HCT116 (cell line): ENCODE measurements around the gene TMEM187. TPM values are rescaled to one million over a fixed set of nuclear protein-coding genes. Genes with fewer than 3 reads are reported as not detected.

Experiments
- ATAC-seq: fragments of 200-7000 bp; cut with Tn5 transposase; 2 replicates; pipeline ENCODE4 v1.9.1; 2020; ENCODE audit warnings: mild to moderate bottlenecking, moderate library complexity
- BruUV-seq: library from RNA; stranded (reverse); fragments of 400-500 nt; replicated peaks from 2 replicates; lab custom pipeline; 2021; lab: Mats Ljungman, UMichigan
- CTCF ChIA-PET: fragments of 300-600 bp; sonication (Branson Sonifier 250); formaldehyde crosslinking; loops from one replicate; lab custom pipeline; 2021; ENCODE audit warnings: antibody characterized with exemption; lab: Charles Lee
- POLR2A ChIA-PET: fragments of 300-600, 350-600 bp; sonication (Branson Sonifier 250); formaldehyde crosslinking; loops from one replicate; lab custom pipeline; 2021; ENCODE audit warnings: antibody characterized with exemption; lab: Charles Lee
- RAD21 ChIA-PET, 2 experiments: fragments of 300-600 bp; sonication (Branson Sonifier 250); formaldehyde crosslinking; loops; one replicate each; lab custom pipeline; 2023; ENCODE audit warnings: low total read pairs in 2 of 2; ENCODE audit not compliant: uncharacterized antibody in 2 of 2, unreplicated experiment in 2 of 2, low non-redundant PET in 1 of 2; lab: Charles Lee
- DNase-seq: peaks from one replicate; pipeline ENCODE4 v3.0.0-alpha.2; 2010; ENCODE audit warnings: low read depth, low spot score
- H2AFZ ChIP-seq: fragments of 200-600 bp; shearing (Covaris generic), sonication (generic); 2 replicates; pipeline ENCODE4 v1.6.1; 2017; ENCODE audit warnings: low read depth, mixed run types, mixed read lengths, antibody characterized with exemption, low read length; ENCODE audit not compliant: poor library complexity, severe bottlenecking
- H3K27ac ChIP-seq: 2 replicates; pipeline ENCODE4 v1.5.1; 2012; ENCODE audit warnings: low read depth, low read length
- H3K27me3 ChIP-seq: fragments of 200-600 bp; sonication (generic); 2 replicates; pipeline ENCODE4 v1.6.1; 2016; ENCODE audit warnings: mixed run types, low read length, mixed read lengths; ENCODE audit not compliant: insufficient read depth
- H3K36me3 ChIP-seq, 2 experiments: fragments of 200-500 bp in 1 of 2; fragments of 200-600 bp in 1 of 2; sonication (Bioruptor generic) in 1 of 2; sonication (generic) in 1 of 2; 2 replicates each; pipeline versions ENCODE4 v1.5.1 to v1.6.1; 2014 to 2016; ENCODE audit warnings: low read length in 2 of 2, inconsistent platforms in 1 of 2, mixed read lengths in 1 of 2, mixed run types in 1 of 2; ENCODE audit not compliant: insufficient read depth in 2 of 2, control insufficient read depth in 1 of 2
- H3K4me1 ChIP-seq, 2 experiments: fragments of 200-600 bp in 1 of 2; sonication (generic) in 1 of 2; 2 replicates each; pipeline versions ENCODE4 v1.5.1 to v1.6.1; 2012 to 2017; ENCODE audit warnings: low read length in 2 of 2, inconsistent platforms in 1 of 2, mild to moderate bottlenecking in 1 of 2, mixed read lengths in 1 of 2, mixed run types in 1 of 2, moderate library complexity in 1 of 2; ENCODE audit not compliant: insufficient read depth in 2 of 2, control insufficient read depth in 1 of 2
- H3K4me2 ChIP-seq: fragments of 200-600 bp; sonication (generic); 2 replicates; pipeline ENCODE4 v1.6.1; 2017; ENCODE audit warnings: mixed run types, low read length, mixed read lengths
- H3K4me3 ChIP-seq, 2 experiments: fragments of 200-600 bp in 1 of 2; sonication (generic) in 1 of 2; replicated peaks in 1 of 2; 2 replicates each; pipeline ENCODE4 v1.5.1; 2011 to 2016; ENCODE audit warnings: low read length in 2 of 2, control low read depth in 1 of 2, low read depth in 1 of 2, mild to moderate bottlenecking in 1 of 2, mixed read lengths in 1 of 2, mixed run types in 1 of 2
- H3K79me2 ChIP-seq: fragments of 200-600 bp; sonication (generic); 2 replicates; pipeline ENCODE4 v1.6.1; 2017; ENCODE audit warnings: mild to moderate bottlenecking, mixed run types, low read length, moderate library complexity, mixed read lengths; ENCODE audit not compliant: insufficient read depth
- H3K9ac ChIP-seq: fragments of 200-600 bp; sonication (generic); 2 replicates; pipeline ENCODE4 v1.6.1; 2016; ENCODE audit warnings: low read length, mixed read lengths
- H3K9me2 ChIP-seq: fragments of 200-600 bp; sonication (generic), shearing (Covaris generic); 2 replicates; pipeline ENCODE4 v1.6.1; 2017; ENCODE audit warnings: mixed run types, mild to moderate bottlenecking, moderate library complexity; ENCODE audit not compliant: insufficient read depth
- H3K9me3 ChIP-seq, 2 experiments: fragments of 200-500 bp in 1 of 2; fragments of 200-600 bp in 1 of 2; sonication (Bioruptor generic) in 1 of 2; sonication (generic) in 1 of 2; 2 replicates each; pipeline ENCODE4 v1.6.1; 2014 to 2017; ENCODE audit warnings: low read length in 2 of 2, mixed read lengths in 2 of 2, inconsistent platforms in 1 of 2, low read depth in 1 of 2, mild to moderate bottlenecking in 1 of 2, mixed run types in 1 of 2, moderate library complexity in 1 of 2; ENCODE audit not compliant: control insufficient read depth in 1 of 2, insufficient read depth in 1 of 2
- H4K20me1 ChIP-seq: fragments of 200-600 bp; sonication (generic), shearing (Covaris generic); 2 replicates; pipeline ENCODE4 v1.6.1; 2017; ENCODE audit warnings: mixed run types, mild to moderate bottlenecking, moderate library complexity; ENCODE audit not compliant: insufficient read depth
- CBX3 ChIP-seq: IDR thresholded peaks from 2 replicates; pipeline ENCODE4 v1.6.1; 2012; ENCODE audit warnings: low read depth
- CEBPB ChIP-seq: IDR thresholded peaks from 2 replicates; pipeline ENCODE4 v1.6.1; 2012; ENCODE audit warnings: low read depth
- EZH2phosphoT487 ChIP-seq: fragments of 200-600 bp; IDR thresholded peaks from 2 replicates; pipeline ENCODE4 v1.6.1; 2018; ENCODE audit warnings: antibody characterized with exemption, borderline replicate concordance
- JUND ChIP-seq: IDR thresholded peaks from 2 replicates; pipeline ENCODE4 v1.6.1; 2012
- POLR2A ChIP-seq: IDR thresholded peaks from 2 replicates; pipeline ENCODE4 v1.7.0; 2011; ENCODE audit warnings: borderline replicate concordance; ENCODE audit not compliant: insufficient read depth, insufficient read length; ENCODE audit errors: extremely low read depth
- RAD21 ChIP-seq: IDR thresholded peaks from 2 replicates; pipeline ENCODE4 v1.6.1; 2012; ENCODE audit warnings: low read depth, mild to moderate bottlenecking
- SIN3A ChIP-seq: IDR thresholded peaks from 2 replicates; pipeline ENCODE4 v1.6.1; 2012; ENCODE audit warnings: low read depth
- SP1 ChIP-seq: IDR thresholded peaks from 2 replicates; pipeline ENCODE4 v1.6.1; 2012; ENCODE audit warnings: low read depth
- SRF ChIP-seq: IDR thresholded peaks from 2 replicates; pipeline ENCODE4 v1.6.1; 2012; ENCODE audit warnings: low read depth
- TCF7L2 ChIP-seq: IDR thresholded peaks from 2 replicates; pipeline ENCODE4 v1.7.0; 2011; ENCODE audit warnings: borderline replicate concordance, inconsistent platforms; ENCODE audit not compliant: insufficient read depth, insufficient read length; ENCODE audit errors: extremely low read depth
- ZFX ChIP-seq: fragments of 450-650 bp; IDR thresholded peaks from 2 replicates; pipeline ENCODE4 v1.6.1; 2017
- ZNF274 ChIP-seq: fragments of 200-500 bp; sonication (Bioruptor generic); IDR thresholded peaks from 2 replicates; pipeline ENCODE4 v1.6.1; 2014; ENCODE audit warnings: mild to moderate bottlenecking, low read depth, low read length, inconsistent platforms
- intact Hi-C: fragments of 100-400 bp; cut with micrococcal nuclease; formaldehyde crosslinking; loops from 2 replicates; pipeline ENCODE4 v1.10.0; 2022
- total RNA-seq: library from RNA; stranded (reverse); gene quantifications from one replicate; pipeline ENCODE4 v1.2.1, GENCODE V29; 2021; ENCODE audit not compliant: unreplicated experiment
- TF ChIP-seq, protein P1 (sequence below), 3 experiments: fragments of 200-600 bp in 1 of 3; sonication (generic) in 1 of 3; IDR thresholded peaks in 2 of 3; conservative IDR thresholded peaks in 1 of 3; 2 replicates each; pipeline ENCODE4 v1.5.1; 2012 to 2017; ENCODE audit warnings: low read depth in 2 of 3, low read length in 2 of 3, antibody characterized with exemption in 1 of 3, borderline replicate concordance in 1 of 3, control low read depth in 1 of 3, mild to moderate bottlenecking in 1 of 3, mixed read lengths in 1 of 3, mixed run types in 1 of 3, moderate library complexity in 1 of 3; ENCODE audit not compliant: insufficient read depth in 1 of 3
- TF ChIP-seq, protein P2 (sequence below): IDR thresholded peaks from 2 replicates; pipeline ENCODE4 v1.6.1; 2012; ENCODE audit warnings: low read depth
- TF ChIP-seq, protein P3 (sequence below): IDR thresholded peaks from 2 replicates; pipeline ENCODE4 v1.6.1; 2011; ENCODE audit warnings: mild to moderate bottlenecking, low read length, moderate library complexity; ENCODE audit not compliant: insufficient replicate concordance; ENCODE audit errors: extremely low read depth
- TF ChIP-seq, protein P4 (sequence below): IDR thresholded peaks from 2 replicates; pipeline ENCODE4 v1.6.1; 2012
- TF ChIP-seq, protein P5 (sequence below): IDR thresholded peaks from 2 replicates; pipeline ENCODE4 v1.6.1; 2012

Gene TMEM187
- total RNA-seq, 1 experiment from 2014 or later, result 12.6 TPM

DNA sequence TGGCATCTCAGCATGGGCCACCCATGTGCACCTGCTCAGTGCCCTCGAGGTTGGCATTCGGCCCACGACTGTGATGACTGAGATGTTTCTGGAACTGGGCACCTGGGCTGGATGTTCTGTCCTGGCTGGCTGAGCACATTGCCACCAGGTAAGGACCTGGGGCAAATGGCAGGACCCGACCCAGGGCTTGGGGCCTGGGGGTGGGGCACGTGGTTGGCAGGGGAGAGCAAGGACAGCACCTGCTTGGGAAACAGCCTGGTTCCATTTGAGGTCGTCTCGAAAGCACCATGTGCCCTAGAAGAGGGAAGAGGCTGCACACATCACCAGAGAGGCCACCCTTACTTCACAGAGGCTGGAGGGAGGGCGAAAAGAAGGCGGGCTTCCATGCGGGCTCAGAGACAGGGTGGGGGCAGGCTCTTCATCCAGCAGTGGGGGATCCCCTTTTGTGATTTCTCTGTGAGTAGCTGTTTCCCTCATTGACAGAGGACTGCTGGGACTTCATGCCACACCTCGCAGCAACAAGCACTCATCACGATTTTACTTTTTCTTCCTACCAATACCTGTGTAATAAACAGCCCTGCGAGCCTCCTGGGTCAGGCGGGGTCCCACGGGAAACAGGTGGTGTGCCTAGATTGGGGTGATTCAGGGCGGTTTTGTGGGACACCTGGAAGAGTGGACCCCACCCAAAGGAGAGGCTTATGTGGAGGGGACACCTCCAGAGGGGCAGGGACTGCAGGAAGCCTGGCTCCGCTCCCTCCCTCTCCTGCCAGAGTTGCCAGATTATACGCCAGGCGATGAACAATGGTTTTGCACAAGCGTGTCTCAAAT lies 12.0 kb downstream of the TMEM187 start:
- H3K79me2 ChIP-seq, result no peaks in the 10 kb centered on the region
- BruUV-seq, result no TSS peak
- ChIA-PET POLR2A (no interaction called here), CTCF (no interaction called here), RAD21 (no interaction called here)
- H2AFZ ChIP-seq, result no peak overlapping the region
- DNase-seq (no peak), ATAC-seq (no peak)
- H3K9me3 ChIP-seq, result no peaks in the 10 kb centered on the region
- TF ChIP-seq, protein P1, sequence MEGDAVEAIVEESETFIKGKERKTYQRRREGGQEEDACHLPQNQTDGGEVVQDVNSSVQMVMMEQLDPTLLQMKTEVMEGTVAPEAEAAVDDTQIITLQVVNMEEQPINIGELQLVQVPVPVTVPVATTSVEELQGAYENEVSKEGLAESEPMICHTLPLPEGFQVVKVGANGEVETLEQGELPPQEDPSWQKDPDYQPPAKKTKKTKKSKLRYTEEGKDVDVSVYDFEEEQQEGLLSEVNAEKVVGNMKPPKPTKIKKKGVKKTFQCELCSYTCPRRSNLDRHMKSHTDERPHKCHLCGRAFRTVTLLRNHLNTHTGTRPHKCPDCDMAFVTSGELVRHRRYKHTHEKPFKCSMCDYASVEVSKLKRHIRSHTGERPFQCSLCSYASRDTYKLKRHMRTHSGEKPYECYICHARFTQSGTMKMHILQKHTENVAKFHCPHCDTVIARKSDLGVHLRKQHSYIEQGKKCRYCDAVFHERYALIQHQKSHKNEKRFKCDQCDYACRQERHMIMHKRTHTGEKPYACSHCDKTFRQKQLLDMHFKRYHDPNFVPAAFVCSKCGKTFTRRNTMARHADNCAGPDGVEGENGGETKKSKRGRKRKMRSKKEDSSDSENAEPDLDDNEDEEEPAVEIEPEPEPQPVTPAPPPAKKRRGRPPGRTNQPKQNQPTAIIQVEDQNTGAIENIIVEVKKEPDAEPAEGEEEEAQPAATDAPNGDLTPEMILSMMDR (IDR thresholded peaks at IDR 0.05 in 2 of 3, conservative IDR thresholded peaks at IDR 0.05 in 1 of 3; ENCODE audit: borderline replicate concordance in 1 of 3, insufficient read depth in 1 of 3, low read depth in 2 of 3, low read length in 2 of 3), result no peak
- no peak for TF ChIP-seq TCF7L2
- no peak for TF ChIP-seq RAD21
- no peak for TF ChIP-seq JUND
- TF ChIP-seq EZH2phosphoT487, result no peak
- no peak for TF ChIP-seq POLR2A
- TF ChIP-seq CBX3, result no peak
- TF ChIP-seq, protein P2, sequence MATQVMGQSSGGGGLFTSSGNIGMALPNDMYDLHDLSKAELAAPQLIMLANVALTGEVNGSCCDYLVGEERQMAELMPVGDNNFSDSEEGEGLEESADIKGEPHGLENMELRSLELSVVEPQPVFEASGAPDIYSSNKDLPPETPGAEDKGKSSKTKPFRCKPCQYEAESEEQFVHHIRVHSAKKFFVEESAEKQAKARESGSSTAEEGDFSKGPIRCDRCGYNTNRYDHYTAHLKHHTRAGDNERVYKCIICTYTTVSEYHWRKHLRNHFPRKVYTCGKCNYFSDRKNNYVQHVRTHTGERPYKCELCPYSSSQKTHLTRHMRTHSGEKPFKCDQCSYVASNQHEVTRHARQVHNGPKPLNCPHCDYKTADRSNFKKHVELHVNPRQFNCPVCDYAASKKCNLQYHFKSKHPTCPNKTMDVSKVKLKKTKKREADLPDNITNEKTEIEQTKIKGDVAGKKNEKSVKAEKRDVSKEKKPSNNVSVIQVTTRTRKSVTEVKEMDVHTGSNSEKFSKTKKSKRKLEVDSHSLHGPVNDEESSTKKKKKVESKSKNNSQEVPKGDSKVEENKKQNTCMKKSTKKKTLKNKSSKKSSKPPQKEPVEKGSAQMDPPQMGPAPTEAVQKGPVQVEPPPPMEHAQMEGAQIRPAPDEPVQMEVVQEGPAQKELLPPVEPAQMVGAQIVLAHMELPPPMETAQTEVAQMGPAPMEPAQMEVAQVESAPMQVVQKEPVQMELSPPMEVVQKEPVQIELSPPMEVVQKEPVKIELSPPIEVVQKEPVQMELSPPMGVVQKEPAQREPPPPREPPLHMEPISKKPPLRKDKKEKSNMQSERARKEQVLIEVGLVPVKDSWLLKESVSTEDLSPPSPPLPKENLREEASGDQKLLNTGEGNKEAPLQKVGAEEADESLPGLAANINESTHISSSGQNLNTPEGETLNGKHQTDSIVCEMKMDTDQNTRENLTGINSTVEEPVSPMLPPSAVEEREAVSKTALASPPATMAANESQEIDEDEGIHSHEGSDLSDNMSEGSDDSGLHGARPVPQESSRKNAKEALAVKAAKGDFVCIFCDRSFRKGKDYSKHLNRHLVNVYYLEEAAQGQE, result no peak
- TF ChIP-seq, protein P3, sequence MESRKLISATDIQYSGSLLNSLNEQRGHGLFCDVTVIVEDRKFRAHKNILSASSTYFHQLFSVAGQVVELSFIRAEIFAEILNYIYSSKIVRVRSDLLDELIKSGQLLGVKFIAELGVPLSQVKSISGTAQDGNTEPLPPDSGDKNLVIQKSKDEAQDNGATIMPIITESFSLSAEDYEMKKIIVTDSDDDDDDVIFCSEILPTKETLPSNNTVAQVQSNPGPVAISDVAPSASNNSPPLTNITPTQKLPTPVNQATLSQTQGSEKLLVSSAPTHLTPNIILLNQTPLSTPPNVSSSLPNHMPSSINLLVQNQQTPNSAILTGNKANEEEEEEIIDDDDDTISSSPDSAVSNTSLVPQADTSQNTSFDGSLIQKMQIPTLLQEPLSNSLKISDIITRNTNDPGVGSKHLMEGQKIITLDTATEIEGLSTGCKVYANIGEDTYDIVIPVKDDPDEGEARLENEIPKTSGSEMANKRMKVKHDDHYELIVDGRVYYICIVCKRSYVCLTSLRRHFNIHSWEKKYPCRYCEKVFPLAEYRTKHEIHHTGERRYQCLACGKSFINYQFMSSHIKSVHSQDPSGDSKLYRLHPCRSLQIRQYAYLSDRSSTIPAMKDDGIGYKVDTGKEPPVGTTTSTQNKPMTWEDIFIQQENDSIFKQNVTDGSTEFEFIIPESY, result no peak
- TF ChIP-seq CEBPB, result no peak
- no peak for TF ChIP-seq ZFX
- TF ChIP-seq SIN3A, result no peak
- TF ChIP-seq, protein P4, sequence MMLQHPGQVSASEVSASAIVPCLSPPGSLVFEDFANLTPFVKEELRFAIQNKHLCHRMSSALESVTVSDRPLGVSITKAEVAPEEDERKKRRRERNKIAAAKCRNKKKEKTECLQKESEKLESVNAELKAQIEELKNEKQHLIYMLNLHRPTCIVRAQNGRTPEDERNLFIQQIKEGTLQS, result no peak
- no peak for TF ChIP-seq SP1
- TF ChIP-seq, protein P5, sequence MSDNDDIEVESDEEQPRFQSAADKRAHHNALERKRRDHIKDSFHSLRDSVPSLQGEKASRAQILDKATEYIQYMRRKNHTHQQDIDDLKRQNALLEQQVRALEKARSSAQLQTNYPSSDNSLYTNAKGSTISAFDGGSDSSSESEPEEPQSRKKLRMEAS, result no peak
- no peak for TF ChIP-seq ZNF274
- TF ChIP-seq SRF, result no peak
- intact Hi-C loops, result no loop called here
- no peaks in the 10 kb centered on the region for H4K20me1 ChIP-seq
- no peak overlapping the region for H3K9ac ChIP-seq
- no peak overlapping the region for H3K4me3 ChIP-seq
- no peak overlapping the region for H3K27ac ChIP-seq
- no peaks in the 10 kb centered on the region for H3K27me3 ChIP-seq
- no peaks in the 10 kb centered on the region for H3K36me3 ChIP-seq
- no peaks in the 10 kb centered on the region for H3K4me1 ChIP-seq
- H3K9me2 ChIP-seq, result no peaks in the 10 kb centered on the region
- no peak overlapping the region for H3K4me2 ChIP-seq
